GM21360 (cell line): ENCODE results near the gene C11orf58.

Source experiments
- ATAC-seq: cut with Tn5 transposase; IDR thresholded peaks from one replicate; pipeline ENCODE4 v1.9.1; 2021; ENCODE audit warnings: mild to moderate bottlenecking, moderate library complexity; ENCODE audit not compliant: unreplicated experiment

The C11orf58 gene

GRCh38 chr11:16784666-16785065, 46.2 kb downstream of the C11orf58 start:
- ATAC-seq, result no peak

DNA sequence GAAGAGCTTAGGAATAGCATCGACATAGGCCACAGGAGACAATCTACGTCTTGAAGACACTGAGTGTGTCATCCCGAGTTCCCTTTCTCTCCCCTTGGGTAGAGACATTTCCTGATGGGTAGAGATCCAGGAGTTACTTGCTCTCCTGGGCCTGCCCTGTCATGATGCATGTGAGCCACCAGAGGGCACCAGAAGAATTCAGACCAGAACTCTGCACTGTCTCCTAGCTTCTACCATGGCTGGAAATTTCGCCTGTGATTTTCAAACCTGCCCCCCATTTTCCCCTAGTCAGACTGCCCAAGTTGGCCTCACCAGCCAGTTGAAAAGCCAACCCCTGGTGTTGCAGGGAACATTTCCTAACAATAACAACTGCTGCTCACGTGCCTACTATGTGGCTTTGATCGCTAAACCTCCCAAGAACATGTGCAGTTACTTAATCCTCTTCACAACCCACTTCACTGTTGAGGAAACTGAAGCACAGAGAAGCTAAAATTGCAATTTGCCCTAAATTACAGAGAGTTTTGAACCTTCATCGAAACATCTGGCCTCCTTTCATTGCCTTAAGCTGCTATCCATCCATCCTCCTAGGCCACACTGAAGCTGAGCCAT, 47.2 kb downstream of the C11orf58 start:
- ATAC-seq, result peak; percentile 73

- no peak for ATAC-seq
These were observed 47.7 kb downstream of the C11orf58 start for GRCh38 chr11:16786131-16786530.

GRCh38 chr11:16787035-16787742, 48.7 kb downstream of the C11orf58 start:
- no peak for ATAC-seq

- ATAC-seq, result peak; percentile 75
These were observed 50.0 kb downstream of the C11orf58 start for GRCh38 chr11:16788141-16789062.

- no peak for ATAC-seq
These were observed 50.6 kb downstream of the C11orf58 start for GRCh38 chr11:16789063-16789420.

DNA sequence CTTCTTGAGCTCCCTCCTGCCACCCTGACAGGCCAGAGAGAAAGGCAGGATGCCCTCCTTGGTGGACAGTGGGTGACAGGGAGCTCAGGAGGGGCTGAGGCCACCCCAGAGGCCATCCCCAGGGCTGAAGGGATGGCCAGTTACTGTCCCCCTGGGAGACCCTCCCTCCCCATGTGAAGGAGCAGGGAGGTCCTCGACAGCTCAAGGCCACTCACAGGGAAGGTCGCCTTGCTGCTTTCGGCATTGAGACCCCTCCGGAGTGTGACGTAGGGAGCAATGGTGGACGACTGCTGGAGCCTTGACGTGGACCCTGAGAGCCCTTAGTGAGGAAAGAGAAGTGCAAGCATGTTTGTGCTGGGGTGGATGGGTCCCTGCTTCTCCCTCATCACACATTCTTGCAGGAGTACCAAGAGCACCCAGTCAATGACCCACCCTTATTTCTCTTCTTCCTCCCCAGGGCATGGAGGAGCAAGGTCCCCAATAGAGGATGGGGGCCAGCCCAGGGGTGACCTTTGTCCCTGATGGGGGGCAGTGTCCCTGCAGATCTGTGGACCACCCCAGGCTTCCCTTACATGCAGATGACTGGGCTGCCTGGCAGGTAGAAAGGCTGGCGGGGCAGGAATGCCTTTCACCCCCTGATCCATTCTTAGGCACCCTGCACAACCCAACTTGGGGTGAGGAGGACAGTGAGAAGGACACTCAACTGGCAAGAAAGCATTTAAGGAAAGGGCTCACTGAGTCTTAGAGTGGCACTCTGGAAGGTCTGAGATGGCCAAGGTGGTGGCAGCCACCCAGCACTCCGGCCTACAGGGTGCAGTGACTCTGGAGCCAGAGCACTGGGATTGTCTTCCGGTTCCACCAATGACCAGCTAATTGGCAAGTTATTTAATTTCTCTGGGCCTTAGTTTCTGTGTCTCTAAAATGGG, 51.4 kb downstream of the C11orf58 start:
- ATAC-seq, result no peak

DNA sequence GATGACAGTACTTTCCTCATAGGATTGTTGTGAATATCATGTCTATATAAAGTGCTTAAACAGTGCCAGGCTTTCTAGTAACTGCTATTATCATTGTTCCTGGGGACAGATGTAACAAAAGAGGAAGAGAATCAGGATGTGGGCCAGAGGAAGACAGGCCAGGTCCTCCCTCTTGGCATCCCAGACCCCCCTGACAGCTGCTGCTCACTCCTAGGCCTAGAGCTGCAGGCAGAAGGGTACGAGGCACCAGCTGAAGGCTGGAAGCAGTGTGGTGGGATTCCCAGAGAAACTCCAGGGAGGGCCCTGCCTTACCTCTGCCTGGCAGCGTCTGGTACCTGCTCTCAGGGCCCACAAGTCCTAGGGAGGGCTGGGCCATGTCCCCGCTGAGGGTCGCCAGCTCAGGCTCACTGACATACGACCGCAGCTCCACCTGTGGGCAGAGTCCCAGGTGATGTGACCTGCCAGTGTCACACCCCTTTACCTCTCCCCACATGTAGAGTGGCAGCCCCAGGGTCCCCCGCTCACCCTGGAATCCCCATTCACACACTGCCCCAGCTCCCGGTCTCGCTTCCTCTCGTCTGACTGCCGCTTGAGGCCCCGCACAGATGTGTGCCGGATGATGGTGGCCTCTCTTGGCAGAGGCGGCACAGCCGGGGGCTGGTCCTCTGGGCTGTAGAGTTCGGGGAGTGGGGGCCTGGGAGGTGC, 52.2 kb downstream of the C11orf58 start:
- ATAC-seq, result no peak

DNA sequence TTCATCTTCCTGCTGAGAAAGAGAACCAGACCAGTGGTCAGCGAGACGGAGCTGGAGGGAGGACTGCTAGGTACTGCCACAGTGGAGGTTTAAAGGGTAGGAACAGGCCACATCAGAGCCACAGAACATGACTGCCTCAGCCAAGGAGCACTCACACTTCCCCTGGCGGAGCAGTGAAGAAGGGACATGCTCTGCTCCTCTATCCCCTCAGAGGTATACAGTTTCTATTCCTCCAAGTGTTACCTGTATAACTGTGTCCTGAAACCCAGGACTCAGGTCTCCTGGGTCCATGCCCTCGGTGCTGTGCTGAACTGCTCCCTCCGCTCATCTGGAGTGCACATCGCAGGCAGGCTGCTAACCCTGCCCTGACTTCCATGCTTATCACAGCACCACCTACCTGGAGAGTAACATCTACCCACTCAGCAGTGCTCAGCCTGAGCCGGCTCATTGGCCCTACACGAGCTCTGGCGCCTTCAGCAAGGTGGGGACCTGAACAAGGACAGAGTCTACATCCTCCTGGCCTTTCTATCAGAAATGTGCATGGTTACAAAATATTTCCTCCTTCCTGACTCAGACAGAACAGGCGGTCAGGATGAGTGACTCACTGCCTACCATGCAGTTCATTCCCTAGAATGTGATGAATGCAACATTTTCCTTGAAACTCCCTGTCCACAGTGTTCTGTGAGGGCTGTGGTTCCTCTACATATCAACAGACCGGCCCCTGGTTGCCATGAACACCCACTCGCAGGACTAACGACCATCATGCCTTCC, 52.9 kb downstream of the C11orf58 start:
- no peak for ATAC-seq

DNA sequence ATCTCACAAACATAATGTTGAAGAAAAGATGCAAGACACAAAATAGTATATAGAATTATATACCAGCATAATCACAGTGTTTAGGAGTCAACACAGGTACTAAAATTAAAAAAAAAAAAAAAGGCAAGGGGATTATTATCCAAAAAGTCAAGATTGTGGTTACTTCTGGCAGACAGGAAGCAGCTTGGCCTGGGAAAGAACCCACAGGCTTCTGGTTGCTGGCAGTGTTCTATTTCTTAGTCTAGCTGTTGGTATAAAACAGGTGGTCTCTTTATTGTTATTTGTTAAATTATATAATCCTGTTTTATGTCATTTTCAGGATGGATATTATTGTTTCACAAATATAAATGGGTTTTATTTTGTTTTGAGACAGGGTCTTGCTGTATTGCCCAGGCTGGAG, 54.0 kb downstream of the C11orf58 start:
- no peak for ATAC-seq

DNA sequence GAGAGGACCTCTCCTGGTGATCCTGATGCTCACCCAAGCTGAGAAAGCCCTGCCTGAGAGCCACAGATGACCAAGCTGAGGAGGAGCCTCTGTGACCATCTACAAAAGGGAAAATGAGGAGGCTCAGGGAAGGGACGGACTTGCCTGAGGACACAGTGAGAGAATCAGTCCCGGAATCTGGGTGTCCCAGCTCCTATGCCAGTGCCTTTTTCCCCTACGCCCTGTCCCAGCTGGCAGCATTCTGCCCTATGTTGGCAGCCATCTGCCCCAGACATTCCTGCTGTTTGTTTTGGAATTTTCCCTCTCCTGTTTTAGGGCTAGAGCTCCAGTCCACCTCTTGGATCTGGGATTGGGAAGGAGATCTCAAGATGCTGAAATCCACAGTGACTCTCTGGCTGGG, 54.6 kb downstream of the C11orf58 start:
- ATAC-seq, result no peak

GRCh38 chr11:16793511-16793910, 55.1 kb downstream of the C11orf58 start:
- no peak for ATAC-seq

GRCh38 chr11:16794047-16794818, 55.8 kb downstream of the C11orf58 start:
- ATAC-seq, result no peak

DNA sequence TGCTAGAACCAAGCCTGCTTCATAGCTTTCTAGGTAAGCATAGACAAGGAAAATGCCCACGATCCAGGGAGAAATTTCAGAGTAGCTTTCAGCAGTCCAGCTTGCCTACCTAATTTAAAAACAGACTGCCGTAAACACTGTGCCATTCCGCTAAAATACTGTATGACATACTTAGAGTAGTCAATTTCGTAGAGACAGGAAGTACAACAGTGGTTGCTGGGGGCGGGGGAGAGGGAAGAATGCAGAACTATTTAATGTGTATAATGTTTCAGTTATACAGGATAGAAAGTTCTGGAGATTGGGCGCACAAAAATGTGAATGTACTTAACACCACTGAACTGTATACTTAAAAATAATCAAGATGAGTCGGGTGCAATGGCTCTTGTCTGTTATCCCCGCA, 56.7 kb downstream of the C11orf58 start:
- ATAC-seq, result no peak

DNA sequence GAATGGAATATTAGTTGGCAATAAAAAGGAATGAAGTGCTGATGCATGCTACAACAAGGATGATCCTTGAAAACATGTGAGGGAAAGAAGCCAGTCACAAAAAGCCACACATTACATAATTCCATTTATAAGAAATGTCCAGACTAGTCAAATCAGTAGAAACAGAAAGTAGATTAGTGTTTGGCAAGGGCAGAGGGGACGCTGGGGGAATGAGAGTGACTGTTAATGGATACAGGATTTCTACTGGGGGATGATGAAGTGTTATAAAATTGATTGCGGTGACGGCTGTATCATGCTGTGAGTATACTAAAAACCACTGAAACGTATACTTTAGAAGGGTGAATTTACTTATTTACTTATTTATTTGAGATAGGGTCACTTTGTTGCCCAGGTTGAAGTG, 57.9 kb downstream of the C11orf58 start:
- ATAC-seq, result no peak

DNA sequence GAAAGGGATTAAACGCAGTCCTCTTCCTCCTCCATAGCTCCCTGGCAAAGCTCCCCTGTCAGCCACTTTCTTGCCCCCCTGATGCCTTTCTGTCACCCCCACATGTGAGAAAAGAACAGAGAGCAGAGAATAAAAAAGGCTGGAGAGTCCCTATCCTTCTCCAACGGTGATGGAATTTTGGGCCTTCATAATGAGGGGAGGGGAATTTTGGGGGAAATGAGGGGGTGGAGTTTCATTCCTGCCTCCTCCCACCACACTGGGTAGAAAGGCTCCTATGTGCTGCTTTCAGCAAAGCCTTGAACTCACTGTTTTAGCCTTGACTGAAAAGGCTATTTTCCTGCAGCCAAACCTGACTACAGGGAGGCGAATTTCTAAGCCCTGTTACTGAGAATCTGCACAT, 59.3 kb downstream of the C11orf58 start:
- no peak for ATAC-seq

GRCh38 chr11:16799221-16799620, 60.8 kb downstream of the C11orf58 start:
- ATAC-seq, result no peak

DNA sequence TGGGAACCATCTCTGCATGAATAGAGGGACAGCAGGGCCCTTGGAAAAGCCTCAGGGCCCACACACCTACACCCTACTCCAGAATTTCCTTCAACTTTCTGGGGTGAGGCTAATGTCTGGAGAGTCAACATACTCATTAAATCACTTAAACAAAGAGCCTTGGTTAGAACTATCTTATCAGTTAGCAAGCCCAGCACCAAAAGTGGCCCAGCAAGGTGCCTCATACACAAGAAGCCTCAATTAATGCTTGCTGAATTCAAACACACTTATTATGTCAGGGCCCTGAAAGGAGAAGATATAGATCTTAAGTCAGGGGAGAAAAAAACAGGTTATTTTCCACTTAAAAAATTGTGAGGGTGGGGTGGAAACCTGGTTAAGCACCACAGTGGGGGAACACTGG, 61.4 kb downstream of the C11orf58 start:
- ATAC-seq, result no peak

GRCh38 chr11:16800382-16800781, 61.9 kb downstream of the C11orf58 start:
- ATAC-seq, result no peak
